Stimulated activated CD8-positive, alpha-beta memory T cell treated with anti-CD3 and anti-CD28 coated beads, Interleukin-7, amount 100 ng/mL, for 4 hours (primary cell): ENCODE measurements around the gene HNRNPF.

ENCODE experiments used
- DNase-seq, 2 donors: peaks; one replicate each; pipeline ENCODE4 v3.0.0-alpha.2; 2020; ENCODE audit warnings: low read depth in 2 of 2

HNRNPF gene

DNA sequence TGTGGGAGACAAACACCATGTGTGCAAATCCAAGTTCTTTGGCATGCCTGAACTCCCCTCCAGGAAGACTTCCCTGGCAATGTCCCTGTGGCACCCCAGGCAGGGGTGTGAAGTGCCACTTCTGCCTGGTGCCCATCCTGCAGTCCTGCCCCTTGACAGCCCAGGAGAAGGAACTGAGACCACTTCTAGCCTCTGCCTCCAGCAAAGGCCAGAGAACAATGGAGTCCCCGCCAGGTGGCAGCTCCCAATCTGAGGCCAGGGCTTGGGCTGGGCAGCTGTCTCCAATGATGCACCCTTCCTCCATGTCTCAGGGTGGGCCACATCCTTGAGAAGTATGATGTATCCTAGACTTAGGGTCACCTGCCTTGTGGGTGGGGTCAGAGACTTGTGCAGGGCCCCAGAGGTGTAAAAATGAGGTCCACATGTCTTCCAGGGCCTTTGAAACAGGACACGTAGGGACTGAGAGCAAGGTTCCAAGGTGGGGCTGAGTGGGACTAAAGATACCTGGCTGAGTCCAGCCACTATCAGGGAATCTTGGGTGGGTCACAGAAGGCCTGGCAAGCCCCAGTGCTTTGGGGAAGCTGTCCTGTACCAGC lies 32.1 kb downstream of the HNRNPF start:
- DNase-seq, result no peak

DNA sequence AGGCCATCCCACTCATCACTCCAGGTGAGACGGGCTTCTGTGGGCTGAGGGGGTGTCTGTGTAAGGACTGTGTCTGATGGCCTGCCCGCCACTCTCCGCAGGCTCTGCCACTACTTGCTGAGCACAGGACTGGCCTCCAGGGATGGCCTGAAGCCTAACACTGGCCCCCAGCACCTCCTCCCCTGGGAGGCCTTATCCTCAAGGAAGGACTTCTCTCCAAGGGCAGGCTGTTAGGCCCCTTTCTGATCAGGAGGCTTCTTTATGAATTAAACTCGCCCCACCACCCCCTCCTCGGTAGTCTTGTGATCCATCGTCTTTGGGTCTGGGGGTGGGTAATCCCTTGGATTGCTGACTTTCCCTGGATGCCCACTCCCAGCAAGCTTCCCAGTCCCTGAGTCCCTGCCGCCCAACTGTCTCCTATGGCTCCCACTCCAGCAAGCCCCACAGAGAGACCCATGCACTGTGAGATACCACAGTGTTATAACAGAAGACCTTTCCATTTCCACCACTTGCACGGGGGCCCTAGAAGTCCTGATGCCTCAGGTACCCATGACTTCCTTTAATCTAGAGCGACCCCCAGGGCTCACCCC lies 32.8 kb downstream of the HNRNPF start:
- DNase-seq, result no peak

DNA sequence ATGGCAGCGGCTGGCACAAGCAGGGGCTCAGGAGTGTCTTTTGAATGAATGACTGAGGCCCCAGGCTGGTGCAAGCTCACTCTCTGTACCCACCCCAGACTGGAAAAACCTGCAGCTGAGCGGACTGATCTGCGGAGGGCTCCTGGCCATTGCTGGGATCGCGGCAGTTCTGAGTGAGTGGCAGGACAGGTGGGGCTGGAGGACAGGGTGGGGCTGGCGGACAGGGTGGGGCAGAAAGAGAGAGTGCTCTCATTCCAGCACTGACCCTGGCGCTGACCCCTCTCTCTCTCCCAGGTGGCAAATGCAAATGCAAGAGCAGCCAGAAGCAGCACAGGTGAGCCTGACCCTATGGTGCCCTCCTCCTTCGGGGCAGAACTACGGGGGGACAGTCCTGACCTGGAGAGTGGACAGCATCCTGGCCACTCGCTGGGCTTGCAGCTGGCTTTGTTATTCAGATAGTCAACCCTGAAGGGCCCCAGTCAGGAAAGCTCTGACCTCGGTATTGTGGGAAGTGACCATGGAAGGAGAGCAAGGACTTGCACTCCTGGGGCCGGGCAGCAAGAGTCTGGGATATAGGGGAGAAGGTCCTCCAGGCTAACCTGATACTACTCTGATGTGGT lies 33.5 kb downstream of the HNRNPF start:
- DNase-seq, result no peak

DNA sequence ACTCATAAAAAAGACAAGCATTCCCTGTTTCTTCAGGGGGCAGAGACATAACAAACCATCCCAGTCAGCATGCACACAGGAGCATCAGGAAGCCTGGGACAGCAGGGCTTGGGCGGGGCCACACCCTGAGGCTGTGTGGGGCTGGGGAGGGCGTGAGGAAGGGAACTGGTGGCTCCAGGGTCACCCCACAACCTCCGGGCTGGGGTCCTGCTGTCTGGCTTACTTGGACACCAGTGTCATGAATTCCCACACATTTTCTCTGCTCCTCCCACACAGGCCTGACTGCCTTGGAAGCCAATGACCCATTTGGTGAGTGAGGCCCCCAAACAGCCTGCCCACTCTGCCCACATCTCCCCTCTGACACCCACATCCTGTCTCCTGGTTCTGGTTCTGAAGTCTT lies 34.8 kb downstream of the HNRNPF start:
- no peak for DNase-seq

DNA sequence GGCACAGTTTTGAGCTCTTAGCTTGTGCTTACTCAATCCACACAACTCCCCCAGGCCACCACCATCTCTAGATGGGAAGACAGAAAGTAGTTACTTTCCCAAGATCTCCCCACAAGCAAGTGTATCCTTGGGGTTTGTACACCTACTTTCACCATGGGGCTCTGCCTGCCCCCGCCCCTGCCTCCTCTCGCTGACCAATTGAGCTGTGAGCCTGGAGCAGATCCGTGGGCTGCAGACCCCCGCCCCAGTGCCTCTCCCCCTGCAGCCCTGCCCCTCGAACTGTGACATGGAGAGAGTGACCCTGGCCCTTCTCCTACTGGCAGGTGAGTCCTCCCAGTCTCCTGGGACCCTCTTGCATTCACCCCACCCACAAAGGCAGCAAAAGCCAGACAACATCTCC lies 35.5 kb downstream of the HNRNPF start:
- DNase-seq, result no peak

DNA sequence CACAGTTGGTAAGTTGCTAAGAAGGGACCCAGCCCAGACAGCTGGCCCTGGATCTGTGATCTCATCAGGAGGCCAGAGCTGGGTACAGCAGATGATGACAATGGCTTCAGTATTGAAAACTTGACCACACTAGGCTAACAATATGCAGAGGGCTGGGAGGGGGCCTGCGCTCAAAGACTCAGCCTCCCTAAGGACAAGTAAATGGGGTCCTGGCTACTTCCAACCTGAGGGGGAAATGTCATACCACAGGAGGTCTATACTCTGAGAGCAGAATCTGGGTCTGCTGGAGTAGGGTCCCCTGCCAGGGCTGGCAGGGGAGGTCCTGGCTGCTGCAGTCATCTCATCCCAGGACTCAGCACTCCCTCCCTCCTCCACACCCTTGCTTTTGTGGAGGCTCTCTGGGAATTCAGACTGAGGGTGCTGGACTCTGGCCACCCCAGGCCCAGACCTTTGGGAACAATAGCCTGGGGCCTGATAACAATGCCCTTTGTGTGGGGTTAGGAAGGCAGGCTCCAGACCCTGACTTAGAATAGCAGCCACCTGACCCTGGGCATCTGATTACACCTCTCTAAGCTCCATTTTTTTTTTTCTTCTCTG lies 36.1 kb downstream of the HNRNPF start:
- DNase-seq, result no peak

DNA sequence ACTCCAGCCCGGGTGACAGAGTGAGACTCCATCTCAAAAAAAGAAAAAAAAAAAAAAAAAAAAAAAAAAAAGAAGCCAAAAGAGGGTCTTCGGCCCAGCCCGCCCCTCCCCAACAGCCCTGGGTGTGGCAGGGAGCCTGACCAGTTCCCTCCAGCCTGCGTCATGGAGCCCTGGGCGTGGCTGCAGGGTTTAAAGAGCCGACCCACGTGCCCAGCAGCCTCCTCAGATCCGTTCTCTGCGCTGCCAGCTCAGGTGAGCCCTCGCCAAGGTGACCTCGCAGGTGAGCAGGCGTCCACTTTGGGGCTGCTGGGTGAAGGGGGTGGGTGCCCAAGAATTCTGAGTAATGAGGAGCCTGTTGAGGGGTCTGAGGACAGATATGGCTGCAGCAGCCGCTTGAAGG lies 37.6 kb downstream of the HNRNPF start, which contains the start of gene FXYD4:
FXYD4 (plus strand) TSS at position 219 of the 400 bp plus-strand sequence. CDS start 2,111 bp downstream, outside the sequence.
- no peak for DNase-seq

DNA sequence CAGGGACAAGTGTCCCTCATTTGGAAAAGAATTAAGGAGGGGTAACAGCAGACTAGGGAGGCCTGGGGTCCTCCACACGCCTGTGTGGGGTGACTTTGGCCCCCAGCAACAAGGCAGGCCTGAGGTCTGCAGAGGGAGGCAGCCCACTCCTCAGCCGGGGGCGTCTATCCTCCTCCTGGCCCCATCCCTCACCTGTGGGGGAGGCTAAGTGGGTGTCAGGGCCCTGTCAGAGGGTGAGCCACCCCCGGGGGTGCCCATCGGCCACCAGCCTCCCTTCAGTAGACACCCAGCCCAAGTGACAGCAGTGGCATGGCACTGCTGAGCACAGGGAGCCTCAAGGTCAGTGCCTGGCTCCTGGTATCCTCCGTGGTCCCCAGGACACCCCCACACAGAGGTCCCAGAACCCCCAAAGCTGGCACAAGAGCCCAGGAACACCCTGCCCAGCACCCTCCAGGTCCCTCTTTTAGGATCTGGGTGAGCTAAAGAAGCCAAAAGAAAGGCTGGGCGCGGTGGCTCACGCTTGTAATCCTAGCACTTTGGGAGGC lies 38.2 kb downstream of the HNRNPF start:
- no peak for DNase-seq

DNA sequence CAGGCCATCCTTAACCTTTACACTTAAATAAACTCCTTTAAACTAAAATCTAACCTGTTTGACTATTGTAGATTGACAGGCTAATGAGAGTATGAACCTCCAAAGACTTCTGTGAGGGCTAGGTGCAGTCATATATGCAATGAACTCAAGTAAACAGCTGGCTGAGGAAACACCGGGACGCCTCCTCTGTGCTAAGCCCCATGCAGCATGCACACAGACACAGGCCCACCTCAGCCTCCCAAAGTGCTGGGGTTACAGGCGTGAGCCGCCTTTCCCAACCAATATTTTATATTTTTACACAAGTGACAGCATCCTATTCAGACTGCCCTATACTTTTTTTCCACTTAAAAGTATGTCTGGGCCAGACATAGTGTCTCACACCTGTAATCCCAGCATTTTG lies 39.1 kb downstream of the HNRNPF start:
- no peak for DNase-seq

DNA sequence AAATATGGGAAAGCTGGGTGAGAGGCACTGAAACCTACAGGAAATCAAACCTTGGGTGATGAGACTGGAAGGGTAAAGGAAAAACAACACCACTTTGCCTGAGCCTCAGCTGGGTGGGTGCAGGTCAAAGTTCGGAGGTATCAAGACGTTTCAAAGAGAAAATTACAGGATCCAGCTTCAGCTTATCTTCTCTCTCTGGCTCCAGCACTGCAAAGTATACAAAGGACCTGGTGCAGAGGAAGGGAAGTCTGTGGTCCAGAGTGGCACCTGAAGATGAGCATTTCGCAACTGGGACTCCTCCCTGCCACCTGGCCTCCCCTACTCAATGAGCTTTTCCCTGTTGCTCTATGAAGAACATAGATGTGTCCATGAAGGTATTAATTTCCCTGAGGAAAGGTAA lies 44.0 kb downstream of the HNRNPF start:
- no peak for DNase-seq

DNA sequence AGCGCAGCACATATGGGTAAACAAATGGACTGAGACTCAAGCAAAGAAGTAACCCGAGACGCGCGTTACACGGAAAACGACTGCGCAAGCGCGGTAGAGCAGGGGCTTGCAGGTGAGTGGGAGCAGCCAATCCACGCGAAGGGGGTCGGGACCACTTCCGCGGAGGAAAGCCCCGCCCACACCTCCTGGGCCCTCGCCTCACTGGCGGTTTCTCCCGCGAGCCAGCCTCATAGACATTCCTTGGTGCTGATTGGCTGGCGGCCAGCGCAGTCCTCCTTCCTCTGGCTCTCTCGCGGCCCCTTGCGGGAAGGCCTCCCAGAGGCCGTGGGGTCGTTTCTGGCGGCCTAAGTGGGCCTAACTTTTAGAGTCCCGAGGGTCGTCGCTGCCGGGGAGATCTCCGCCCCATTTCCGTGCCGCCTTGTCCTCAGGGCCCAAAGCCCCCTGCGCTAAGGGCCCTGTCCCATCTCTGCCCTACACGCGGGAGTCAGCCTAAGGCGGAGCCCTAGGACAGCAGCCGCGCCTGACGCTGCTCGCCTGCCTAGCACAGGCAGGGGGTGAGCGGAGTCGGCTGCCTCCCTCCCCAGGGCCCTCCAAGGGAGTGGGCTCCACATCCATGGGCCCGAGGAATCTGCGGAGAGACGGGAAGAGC lies 46.7 kb downstream of the HNRNPF start:
- DNase-seq, result peak; percentile 93 to 97

DNA sequence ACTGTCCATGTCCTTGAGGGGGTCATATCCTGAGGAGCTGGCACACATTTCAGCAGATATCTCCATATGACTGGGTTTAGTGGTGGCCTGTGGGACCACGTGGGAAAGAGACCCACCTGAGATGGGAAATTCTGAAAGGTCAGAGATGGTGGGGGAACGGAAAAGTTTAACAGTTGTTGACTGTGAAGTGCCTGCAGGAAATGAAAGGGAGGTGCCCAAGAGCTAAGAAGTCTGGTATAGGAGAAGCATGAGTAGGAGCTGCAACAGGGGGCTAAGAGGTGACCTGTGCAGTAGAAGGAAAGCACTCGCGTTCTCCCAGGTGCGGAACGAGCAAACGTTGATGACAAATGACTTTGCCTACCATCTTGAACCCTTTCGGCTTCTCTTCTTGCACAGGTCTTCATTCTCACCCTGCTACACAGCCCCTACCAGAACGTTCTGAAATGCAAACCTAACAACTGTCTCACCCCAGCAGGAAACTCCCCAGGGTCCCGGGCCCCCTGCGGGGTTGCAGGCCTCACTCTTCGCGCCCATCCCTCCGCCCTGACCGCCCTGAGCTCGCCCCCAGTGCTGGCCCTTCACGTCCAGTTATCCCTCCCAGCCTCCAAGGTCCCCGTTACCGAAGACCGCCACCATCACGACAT lies 47.3 kb downstream of the HNRNPF start:
- peak; percentile 7 to 21 for DNase-seq

DNA sequence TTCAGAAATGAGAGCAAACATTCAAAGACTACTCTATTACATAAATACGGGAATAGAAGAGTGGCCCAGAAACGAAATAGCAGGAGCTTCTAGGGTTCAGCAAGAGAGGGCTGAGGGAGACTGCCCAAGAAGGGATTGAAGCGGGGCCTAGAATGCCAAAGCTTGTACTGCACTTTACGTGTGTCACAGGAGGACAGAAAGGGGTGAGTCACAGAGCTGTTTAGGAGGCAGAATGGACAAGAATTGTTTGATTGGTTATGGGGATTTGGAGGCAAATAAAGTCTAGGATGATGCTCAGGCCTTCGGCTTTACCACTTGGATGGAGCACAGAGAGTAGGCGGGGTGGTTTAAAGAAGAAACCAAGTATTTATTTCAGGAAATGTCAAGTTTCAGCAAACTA lies 48.9 kb downstream of the HNRNPF start:
- no peak for DNase-seq

DNA sequence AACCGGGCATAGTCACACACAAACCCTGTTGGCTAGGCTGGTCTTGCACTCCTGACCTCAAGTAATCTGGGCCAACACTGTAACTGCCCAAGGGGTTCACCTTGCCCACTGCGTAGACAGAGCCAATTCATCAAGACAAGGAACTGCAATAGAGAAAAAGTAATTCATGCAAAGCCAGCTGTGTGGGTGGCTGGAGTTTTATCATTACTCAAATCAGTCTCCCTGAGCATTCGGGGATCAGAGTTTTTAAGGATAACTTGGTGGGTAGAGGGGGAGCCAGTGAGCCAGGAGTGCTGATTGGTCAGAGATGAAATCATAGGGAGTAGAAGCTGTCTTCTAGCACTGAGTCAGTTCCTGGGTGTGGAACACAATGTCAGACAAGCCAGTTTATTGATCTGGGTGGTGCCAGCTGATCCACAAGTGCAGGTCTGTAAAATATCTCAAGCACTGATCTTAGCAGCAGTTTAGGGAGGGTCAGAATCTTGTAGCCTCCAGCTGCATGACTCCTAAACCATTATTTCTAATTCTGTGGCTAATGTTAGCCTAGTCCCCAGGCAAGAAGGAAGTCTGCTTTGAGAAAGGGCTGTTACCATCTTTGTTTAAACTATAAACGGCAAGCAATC lies 53.1 kb downstream of the HNRNPF start:
- no peak for DNase-seq

DNA sequence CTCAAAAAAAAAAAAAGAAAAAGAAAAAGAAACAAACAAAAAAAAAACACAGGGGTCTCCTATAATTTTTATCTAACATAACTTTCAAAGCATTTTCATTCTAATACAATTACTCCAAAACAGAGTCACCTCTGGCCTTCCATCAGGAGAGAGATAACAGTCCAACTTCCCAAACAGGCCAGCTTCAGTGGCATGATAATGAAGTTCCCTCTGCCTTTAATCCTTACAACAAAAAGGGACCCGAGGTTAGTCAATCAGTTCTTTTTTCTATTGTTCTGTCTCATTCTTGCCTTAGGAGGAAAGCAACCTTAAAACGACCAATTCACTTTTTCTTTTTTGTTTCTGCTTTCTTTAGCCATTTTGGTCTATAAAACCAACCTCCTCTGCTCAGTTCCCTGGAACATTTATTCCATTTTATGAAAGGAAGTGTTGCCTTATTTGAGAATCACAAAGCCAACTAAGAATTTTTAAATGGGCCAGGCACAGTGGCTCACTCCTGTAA lies 54.1 kb downstream of the HNRNPF start:
- no peak for DNase-seq

DNA sequence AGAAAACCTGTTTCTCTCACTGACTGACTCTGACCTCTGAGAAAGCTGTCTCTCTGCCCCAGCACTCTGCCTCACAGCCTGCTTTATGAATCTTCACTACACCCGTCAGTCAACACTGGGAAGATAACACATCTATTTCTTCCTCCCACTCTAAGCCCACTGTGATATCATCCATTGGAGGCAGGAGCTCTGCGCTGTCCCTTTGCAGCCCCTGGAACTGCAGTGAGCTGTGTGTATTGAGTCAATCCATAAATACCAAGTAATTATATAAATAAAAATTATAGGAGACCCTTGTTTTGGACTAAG lies 54.7 kb downstream of the HNRNPF start:
- no peak for DNase-seq

DNA sequence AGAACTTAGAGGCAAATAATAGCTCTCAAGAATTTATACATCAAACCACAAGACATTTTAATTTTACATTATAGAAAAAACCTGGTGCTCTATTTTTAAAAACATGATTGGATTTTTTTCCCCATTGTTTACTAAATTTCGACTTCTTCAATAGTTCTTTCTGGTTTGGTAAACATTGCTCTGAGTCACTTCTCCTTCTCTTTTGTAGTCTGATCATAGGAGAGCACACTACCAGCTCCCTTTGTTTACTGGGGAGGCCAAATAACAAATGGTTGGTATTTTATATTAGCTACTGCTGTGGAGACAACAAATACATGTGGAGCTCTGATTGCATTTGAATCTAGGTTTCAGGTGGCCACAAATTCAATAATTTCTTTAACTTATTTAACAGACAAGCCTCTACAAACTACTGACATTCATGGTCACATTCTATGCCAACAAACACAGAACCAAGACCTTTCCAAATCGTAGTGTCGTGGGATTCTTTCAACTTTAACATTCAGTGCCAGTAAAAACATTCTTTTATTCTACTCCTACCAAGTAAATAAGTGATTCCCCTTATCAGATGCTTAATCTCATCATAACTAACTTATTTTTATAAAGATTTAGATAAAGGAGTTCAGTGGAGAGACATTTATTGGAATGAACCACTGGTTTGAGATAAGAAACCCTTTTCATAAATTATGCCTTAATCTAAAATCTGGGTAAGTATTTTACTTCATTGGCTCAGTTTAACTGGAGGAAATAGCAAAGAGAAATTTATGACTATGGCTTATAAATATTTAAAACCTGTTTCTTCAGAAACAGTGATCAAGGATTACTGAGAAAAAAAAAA lies 55.3 kb downstream of the HNRNPF start:
- DNase-seq, result no peak

DNA sequence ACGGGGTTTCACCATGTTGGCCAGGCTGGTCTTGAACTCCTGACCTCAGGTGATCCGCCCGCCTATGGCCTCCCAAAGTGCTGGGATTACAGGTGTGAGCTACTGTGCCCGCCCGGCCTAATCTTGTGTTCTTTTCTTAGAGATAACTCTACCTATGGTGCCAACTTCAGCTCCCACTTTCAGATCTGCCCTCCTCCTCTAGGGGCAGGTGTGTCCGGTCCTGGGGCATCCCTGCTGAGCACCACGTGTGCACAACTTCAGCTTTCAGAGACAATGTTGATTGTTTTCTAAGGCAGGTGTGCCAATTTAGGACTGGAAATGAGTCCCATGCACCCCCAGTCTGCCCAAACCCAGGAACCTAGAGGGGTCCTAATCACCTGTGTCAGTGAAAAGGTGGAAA lies 56.0 kb downstream of the HNRNPF start:
- no peak for DNase-seq

DNA sequence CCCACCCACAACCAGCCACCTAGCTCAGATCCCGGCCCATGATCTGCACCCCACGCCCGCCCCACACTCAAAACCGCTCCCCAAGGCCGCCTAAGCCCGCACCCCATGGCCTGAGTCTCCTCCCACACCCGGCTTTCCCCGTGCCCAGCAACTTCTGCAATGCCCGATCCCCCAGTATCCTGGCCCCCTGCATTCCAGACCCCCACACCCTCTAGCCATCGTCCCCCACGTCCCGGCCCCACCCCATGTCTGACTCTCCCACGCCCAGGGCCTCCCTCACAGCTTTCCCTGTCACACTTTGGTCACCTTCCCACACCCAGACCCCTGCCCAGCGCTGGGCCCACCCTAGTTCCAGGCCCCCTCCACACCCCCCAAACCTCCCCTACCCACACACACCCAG lies 57.7 kb downstream of the HNRNPF start:
- no peak for DNase-seq

DNA sequence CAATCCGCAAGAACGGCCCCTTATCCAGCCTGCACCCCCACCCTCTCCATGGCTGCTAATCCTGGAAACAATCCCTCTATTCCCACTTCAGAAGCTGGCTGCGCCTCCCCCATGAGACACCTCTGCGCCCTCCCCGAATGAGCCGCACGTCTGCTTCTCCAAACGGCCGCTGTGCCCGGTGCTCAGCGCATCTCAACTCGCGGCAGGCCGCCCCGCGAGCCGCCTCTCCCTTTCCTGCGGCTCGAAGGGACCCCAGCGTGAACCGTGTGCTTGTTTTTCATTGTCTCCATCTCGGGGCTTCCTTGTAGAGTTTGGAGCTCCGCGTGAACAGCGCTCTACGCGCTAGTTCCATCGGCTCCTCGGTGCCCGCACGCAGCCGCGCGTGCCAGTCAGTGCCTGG lies 58.3 kb downstream of the HNRNPF start:
- no peak for DNase-seq
